GM10266 (cell line): Measurements from ENCODE around the gene ROBO1.

Source experiments
- DNase-seq: peaks from one replicate; pipeline ENCODE4 v3.0.0; 2012; ENCODE audit errors: extremely low spot score
- CTCF ChIP-seq: IDR thresholded peaks from 2 replicates; pipeline ENCODE4 v1.5.1; 2012; ENCODE audit warnings: mild to moderate bottlenecking, low read depth; ENCODE audit not compliant: control insufficient read depth, insufficient read depth; ENCODE audit errors: missing control alignments

The ROBO1 gene

GRCh38 chr3:78804251-78805037 lies 963.4 kb downstream of the ROBO1 start:
- no peak for TF ChIP-seq CTCF
- DNase-seq = no peak

- DNase-seq = no peak
- TF ChIP-seq CTCF = no peak
These were observed 965.3 kb downstream of the ROBO1 start for GRCh38 chr3:78802562-78802930.

GRCh38 chr3:78801926-78802561 lies 965.8 kb downstream of the ROBO1 start:
- no peak for TF ChIP-seq CTCF

GRCh38 chr3:78799681-78800080 lies 968.1 kb downstream of the ROBO1 start:
- TF ChIP-seq CTCF = no peak
- no peak for DNase-seq

More at GRCh38 chr3:78801926-78802561, 965.8 kb downstream of the ROBO1 start:
- no peak for DNase-seq

- no peak for DNase-seq
- no peak for TF ChIP-seq CTCF
These were observed 969.4 kb downstream of the ROBO1 start for GRCh38 chr3:78798266-78798832.

GRCh38 chr3:78794431-78794830 lies 973.4 kb downstream of the ROBO1 start:
- DNase-seq = no peak
- TF ChIP-seq CTCF = no peak

- no peak for TF ChIP-seq CTCF
These were observed 975.1 kb downstream of the ROBO1 start for GRCh38 chr3:78792733-78793132.

More at GRCh38 chr3:78792733-78793132, 975.1 kb downstream of the ROBO1 start:
- DNase-seq = no peak
